Activated T-helper 1 cell treated with anti-CD3 and anti-CD28 coated beads, Interleukin-2, amount 50 U/mL, for 16 hours (primary cell): ENCODE measurements around the gene SLC36A3.
"Not testable (repeated sequence)": the region's sequence is repeated elsewhere in the genome, so short reads cannot be mapped to it uniquely, and the experiment has no call there.

Experiments used
- DNase-seq, 2 donors: peaks; one replicate each; pipeline ENCODE4 v3.0.0-alpha.2; 2020; ENCODE audit warnings: low read depth in 1 of 2, low spot score in 1 of 2

SLC36A3 gene

DNA sequence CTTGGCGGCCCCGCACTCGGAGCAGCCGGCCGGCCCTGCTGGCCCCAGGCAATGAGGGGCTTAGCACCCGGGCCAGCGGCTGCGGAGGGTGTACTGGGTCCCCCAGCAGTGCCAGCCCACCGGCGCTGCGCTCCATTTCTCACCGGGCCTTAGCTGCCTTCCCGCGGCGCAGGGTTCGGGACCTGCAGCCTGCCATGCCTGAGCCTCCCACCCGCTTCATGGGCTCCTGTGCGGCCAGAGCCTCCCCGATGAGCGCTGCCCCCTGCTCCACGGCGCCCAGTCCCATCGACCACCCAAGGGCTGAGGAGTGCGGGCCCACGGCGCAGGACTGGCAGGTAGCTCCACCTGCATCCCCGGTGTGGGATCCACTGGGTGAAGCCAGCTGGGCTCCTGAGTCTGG, 5.7 kb upstream of the SLC36A3 start:
- not testable (repeated sequence) for DNase-seq

- no peak for DNase-seq
Measured at GRCh38 chr5:151298063-151298855, 5.3 kb downstream of the SLC36A3 start.

DNA sequence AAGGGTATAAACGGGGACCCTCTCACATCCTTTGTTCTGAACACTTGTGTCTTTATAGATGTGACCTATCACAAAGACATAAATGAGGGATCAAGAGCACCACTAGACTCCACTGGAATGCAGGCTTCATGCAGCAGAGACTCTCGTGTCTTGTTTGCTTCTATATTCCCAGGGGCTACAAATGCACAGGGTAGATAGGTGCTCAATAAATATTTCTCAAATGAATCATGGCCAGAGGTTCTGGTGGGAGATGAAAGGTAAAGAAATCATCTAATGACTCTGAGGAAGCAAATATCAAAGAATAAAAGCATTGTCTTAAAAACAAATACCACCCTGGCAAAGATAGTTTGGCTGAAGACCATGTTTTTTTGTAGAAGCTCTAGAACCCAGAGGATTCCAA, 6.6 kb downstream of the SLC36A3 start:
- DNase-seq, result no peak

- DNase-seq, result no peak
Measured at GRCh38 chr5:151296478-151296830, 7.1 kb downstream of the SLC36A3 start.

- no peak for DNase-seq
Measured at GRCh38 chr5:151295791-151296477, 7.6 kb downstream of the SLC36A3 start.

DNA sequence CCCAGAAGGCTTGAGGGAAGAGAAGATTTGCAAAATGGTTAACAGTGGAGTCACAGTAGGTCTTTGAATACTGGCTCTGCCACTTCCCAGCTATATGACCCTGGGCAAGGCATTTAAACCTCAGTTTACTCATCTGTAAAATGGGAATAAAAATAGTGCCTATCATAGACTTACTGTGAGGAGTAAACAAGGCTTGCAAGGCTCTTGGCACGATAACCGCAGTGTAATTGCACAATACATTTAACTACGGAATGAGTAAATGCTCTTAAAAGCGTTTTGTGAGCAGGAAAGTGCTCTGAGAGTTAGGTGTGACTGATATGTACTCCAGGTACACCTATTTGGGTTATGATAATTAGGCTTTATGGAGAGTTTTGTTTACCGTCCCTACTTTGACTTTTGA, 8.4 kb downstream of the SLC36A3 start:
- DNase-seq, result no peak

DNA sequence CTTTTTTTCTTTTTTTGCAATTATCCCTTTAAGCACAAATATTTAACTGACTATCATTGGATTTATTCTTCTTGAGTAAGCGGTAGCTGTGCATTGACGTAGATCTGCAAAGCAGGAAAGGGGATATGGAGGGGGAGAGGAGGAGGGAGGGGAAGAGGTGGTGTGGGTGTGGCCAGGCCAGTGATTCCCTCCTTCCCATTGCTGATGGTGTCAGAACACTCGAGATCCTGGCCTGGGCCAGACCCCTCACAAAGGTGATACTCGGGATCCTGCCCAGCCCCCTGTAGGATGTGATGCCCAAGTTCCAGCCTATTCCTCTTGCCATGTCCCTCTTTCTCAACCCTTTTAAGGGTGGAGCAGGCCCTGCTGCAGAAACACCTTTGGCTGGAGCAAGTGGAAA, 9.9 kb downstream of the SLC36A3 start:
- no peak for DNase-seq

DNA sequence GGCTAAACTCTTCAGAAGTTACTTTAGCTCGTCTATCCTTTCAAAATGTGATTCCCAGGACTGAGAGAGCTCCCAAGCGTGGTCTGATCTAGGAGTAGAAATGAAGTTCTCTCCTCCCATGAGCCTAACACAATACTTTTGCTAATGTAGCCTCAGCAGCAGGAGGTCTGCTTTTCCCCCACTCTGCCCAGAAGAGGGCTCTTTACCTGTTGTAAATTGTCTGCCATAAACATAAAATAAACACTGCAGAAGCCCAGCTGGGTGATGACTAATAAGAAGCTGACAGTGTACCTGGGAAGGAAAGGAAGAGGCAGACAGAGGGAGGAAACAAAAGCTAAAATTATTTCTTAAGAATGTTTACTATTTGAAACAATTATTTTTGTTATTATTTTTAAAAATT, 15.4 kb downstream of the SLC36A3 start:
- DNase-seq, result no peak

GRCh38 chr5:151286246-151286645, 17.3 kb downstream of the SLC36A3 start:
- no peak for DNase-seq

- no peak for DNase-seq
Measured at GRCh38 chr5:151285683-151286082, 17.9 kb downstream of the SLC36A3 start.

DNA sequence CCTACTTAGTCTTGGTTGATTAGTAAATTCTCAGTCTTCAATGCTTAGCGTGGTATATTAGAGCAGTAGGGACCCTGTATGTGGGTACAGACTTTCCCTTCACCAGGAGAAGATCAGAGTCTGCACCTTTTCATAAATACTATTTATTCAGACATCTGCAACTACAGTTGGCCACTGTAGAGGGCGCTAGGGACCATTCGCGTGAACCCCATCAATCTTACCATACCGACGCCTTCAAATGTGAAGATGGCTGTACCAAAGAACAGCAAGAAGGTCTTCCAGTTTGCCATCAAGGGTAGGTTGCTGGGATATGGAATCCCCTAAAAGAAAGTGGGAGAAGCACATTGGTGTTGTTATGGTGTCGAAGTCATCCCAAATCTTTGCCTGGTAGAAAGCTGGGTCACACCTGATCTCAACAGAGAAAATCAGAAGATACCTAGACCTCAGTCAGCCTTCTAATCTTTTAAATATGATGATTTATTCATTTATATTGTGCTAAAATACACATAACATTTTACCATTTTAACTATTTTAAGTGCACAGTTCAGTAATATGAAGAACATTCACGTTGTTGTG, 19.1 kb downstream of the SLC36A3 start:
- no peak for DNase-seq

DNA sequence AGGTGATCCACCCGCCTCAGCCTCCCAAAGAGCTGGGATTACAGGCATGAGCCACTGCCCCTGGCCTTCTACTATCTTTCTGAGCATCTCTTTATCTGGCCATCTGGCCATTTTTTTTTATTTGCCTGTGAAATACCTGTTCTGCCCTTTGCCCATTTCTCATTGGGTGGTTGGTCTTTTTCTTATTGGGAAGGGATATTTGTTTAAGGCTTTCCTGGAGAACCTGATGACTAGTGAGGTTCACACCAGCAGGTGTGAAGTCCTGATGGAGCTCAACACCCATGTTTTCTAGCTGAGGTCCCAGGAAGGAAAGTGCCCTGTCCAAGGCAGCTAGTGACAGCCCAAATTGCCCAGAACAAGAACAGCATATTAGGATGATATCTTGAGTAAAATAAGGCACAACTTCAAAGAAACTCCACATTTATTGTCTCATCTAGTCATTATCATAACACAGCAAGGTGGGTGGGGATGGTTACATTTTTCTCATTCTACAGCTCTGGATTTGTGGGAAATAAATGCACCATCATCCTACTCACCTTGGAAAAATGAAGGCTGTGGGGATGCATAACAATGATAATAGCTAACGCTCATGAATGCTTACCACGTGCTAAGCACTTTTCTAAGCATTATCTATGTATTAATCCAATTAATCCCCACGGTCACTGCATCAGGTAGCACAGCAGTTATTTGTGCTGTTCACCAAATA, 20.3 kb downstream of the SLC36A3 start:
- no peak for DNase-seq

DNA sequence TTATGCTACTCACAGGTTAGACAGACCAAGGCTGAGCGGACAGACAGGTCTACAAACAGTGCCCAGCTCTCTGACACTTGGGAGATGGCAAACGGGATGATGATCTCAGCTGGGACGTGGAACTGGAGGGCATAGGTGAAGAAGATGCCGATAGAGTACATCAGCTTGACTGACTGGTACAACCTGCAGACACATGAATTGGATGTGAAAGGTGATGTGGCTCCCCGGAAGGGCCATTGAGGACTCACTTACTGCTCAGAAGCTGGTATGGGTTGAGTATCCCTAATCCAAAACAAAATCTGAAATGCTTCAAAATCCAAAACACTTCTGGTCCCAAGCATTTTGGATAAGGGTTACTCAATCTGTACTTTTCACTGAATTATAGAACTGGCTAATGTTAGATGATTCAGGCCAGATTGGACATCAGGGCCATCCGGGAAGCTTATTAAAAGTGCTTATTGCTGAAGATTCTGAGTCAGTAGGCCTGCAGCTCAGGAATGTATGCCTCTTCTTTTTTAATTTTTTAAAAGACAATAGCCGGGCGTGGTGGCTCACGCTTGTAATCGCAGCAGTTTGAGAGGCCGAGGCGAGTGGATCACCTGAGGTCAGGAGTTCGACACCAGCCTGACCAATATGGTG, 22.4 kb downstream of the SLC36A3 start:
- no peak for DNase-seq

DNA sequence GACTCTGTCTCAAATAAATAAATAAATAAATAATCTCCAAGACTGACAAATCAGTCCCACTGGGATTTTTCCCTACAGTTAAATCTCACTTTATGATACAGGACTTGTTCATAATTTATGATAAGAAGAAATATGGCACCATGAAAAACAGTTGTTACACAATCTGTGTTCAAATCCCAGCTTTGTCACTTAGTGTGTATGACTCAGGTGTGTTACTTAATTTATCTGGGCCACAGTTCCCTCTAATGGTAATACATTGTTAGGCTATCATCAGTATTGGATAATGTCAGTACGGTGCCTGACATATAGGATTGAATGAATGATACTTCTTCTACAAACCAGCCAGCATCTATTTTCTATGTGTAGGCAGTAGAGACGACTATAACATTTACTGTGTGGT, 23.1 kb downstream of the SLC36A3 start:
- no peak for DNase-seq

- no peak for DNase-seq
Measured at GRCh38 chr5:151278845-151279244, 24.7 kb downstream of the SLC36A3 start.

DNA sequence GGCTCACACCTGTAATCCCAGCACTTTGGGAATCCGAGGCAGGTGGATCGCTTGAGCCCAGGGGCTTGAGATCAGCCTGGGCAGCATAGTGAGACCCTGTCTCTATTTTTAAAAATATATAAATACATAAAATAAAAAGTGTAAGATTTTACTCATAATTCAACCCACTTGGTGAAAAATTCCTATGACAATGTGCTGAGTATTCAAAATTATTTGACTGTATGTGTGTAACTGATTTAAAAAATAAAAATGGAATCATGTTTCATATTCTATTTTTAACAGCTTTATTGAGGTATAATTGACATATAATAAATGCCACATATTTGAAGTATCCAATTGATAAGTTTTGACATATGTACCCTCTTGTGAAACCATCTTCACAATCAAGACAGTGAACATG, 27.8 kb downstream of the SLC36A3 start:
- DNase-seq, result no peak

GRCh38 chr5:151274666-151275065, 28.9 kb downstream of the SLC36A3 start:
- no peak for DNase-seq

GRCh38 chr5:151271336-151271735, 32.2 kb downstream of the SLC36A3 start:
- DNase-seq, result no peak

GRCh38 chr5:151270599-151270998, 33.0 kb downstream of the SLC36A3 start:
- DNase-seq, result no peak

GRCh38 chr5:151267491-151268260, 35.9 kb downstream of the SLC36A3 start:
- no peak for DNase-seq

DNA sequence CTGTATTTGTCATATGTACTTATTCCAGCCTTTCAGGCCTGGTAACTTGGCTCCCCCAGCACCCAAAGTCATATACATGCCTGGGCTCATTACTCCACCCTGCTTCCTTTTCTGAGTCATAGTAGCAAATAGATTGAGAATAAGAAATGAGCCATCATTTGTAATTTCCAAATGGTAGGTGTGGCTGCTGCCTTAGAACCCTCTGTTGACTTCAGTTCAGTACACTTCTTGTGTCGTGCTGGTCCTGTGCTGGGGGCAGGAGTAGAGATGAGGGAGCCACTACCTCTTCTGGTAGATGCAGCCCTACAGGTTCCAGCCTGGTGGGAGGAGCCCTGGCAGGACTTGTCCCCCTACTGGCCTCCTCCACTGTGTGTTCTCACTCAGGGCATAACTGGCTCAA, 39.5 kb downstream of the SLC36A3 start:
- DNase-seq, result no peak
